ENCODE measurements around the gene GSAP. TPM values are rescaled to one million over a fixed set of nuclear protein-coding genes. Genes with fewer than 3 reads are reported as not detected.

GSAP gene
- total and polyA plus RNA-seq, 5 donors from 2014 or later = 1.1 to 6.8 (median 3.2) TPM

GRCh38 chr7:77378584-77378983 is 37.6 kb downstream of the GSAP start:
- no peak for ATAC-seq (ENCODE audit: low read depth in 2 of 2)
- Mint-ChIP-seq H3K9me3 (peaks cover 0 to 3% (median 0%) of the 10 kb centered on the region in 7 donors), H3K27ac (no peak overlapping the region), H3K27me3 (peaks cover 18% of the 10 kb centered on the region), H3K4me1 (peaks cover 0 to 2% (median 0%) of the 10 kb centered on the region in 4 donors), H3K36me3 (peaks cover 36% of the 10 kb centered on the region), H3K4me3 (no peak overlapping the region)
- H3K27ac ChIP-seq (ENCODE audit: insufficient read depth, low read length, poor library complexity, severe bottlenecking) = no peak overlapping the region
- DNase-seq = no peak
- no peak overlapping the region for H3K4me3 ChIP-seq (ENCODE audit: low read depth, low read length)
- H3K36me3 ChIP-seq (ENCODE audit: control insufficient read depth, insufficient read depth, low read length) = no peaks in the 10 kb centered on the region
- no peaks in the 10 kb centered on the region for H3K9me3 ChIP-seq (ENCODE audit: control insufficient read depth in 2 of 2, low read length in 2 of 2)
- H3K27me3 ChIP-seq (ENCODE audit: control insufficient read depth, insufficient read depth, low read length) = peaks cover 8% of the 10 kb centered on the region
- H3K4me1 ChIP-seq (ENCODE audit: control insufficient read depth, insufficient read depth, low read length, poor library complexity, severe bottlenecking) = no peaks in the 10 kb centered on the region

- peaks cover 2% of the 10 kb centered on the region for H3K27me3 ChIP-seq (ENCODE audit: control insufficient read depth, insufficient read depth, low read length)
- DNase-seq (no peak), ATAC-seq (ENCODE audit: low read depth in 2 of 2) (no peak)
- H3K4me3 Mint-ChIP-seq = no peak overlapping the region
- no peaks in the 10 kb centered on the region for H3K4me1 ChIP-seq (ENCODE audit: control insufficient read depth, insufficient read depth, low read length, poor library complexity, severe bottlenecking)
- peaks cover 0 to 8% (median 0%) of the 10 kb centered on the region in 7 donors for H3K9me3 Mint-ChIP-seq
- peaks cover 11% of the 10 kb centered on the region for H3K27me3 Mint-ChIP-seq
- peaks cover 23% of the 10 kb centered on the region for H3K36me3 Mint-ChIP-seq
- no peak overlapping the region for H3K27ac Mint-ChIP-seq
- H3K36me3 ChIP-seq (ENCODE audit: control insufficient read depth, insufficient read depth, low read length) = no peaks in the 10 kb centered on the region
- no peak overlapping the region for H3K4me3 ChIP-seq (ENCODE audit: low read depth, low read length)
- H3K4me1 Mint-ChIP-seq = no peaks in the 10 kb centered on the region
- no peak overlapping the region for H3K27ac ChIP-seq (ENCODE audit: insufficient read depth, low read length, poor library complexity, severe bottlenecking)
- H3K9me3 ChIP-seq (ENCODE audit: control insufficient read depth in 2 of 2, low read length in 2 of 2) = no peaks in the 10 kb centered on the region
These were observed 45.5 kb downstream of the GSAP start for GRCh38 chr7:77370606-77371005.

DNA sequence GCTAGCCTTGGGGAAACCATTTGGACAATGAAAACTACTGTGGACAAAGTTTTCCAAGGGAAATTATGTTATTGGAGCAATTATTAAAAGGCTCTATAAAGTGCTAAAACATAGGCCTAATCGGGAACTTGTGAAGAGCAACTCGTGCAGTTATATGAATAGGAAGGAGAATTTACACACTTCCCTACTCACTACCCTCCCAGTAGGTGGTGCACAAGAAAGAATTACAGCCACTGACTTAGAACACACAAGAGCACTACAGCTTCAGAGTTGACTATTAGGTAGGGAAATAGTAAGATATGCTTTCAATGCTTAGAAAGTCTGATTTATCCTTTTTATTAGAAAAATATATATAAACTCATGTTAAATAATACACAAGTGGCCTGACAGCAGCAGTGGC is 47.2 kb downstream of the GSAP start:
- H3K36me3 Mint-ChIP-seq = peaks cover 15% of the 10 kb centered on the region
- no peak for DNase-seq
- H3K27me3 Mint-ChIP-seq = peaks cover 9% of the 10 kb centered on the region
- Histone ChIP-seq H3K4me1 (ENCODE audit: control insufficient read depth, insufficient read depth, low read length, poor library complexity, severe bottlenecking) (no peaks in the 10 kb centered on the region), H3K27me3 (ENCODE audit: control insufficient read depth, insufficient read depth, low read length) (peaks cover 2% of the 10 kb centered on the region), H3K4me3 (ENCODE audit: low read depth, low read length) (no peak overlapping the region), H3K27ac (ENCODE audit: insufficient read depth, low read length, poor library complexity, severe bottlenecking) (no peak overlapping the region), H3K9me3 (ENCODE audit: control insufficient read depth in 2 of 2, low read length in 2 of 2) (no peaks in the 10 kb centered on the region), H3K36me3 (ENCODE audit: control insufficient read depth, insufficient read depth, low read length) (no peaks in the 10 kb centered on the region)
- peaks cover 0 to 8% (median 0%) of the 10 kb centered on the region in 7 donors for H3K9me3 Mint-ChIP-seq
- no peak for ATAC-seq (ENCODE audit: low read depth in 2 of 2)
- no peak overlapping the region for H3K4me3 Mint-ChIP-seq
- peaks cover 0 to 2% (median 0%) of the 10 kb centered on the region in 4 donors for H3K4me1 Mint-ChIP-seq
- H3K27ac Mint-ChIP-seq = no peak overlapping the region

DNA sequence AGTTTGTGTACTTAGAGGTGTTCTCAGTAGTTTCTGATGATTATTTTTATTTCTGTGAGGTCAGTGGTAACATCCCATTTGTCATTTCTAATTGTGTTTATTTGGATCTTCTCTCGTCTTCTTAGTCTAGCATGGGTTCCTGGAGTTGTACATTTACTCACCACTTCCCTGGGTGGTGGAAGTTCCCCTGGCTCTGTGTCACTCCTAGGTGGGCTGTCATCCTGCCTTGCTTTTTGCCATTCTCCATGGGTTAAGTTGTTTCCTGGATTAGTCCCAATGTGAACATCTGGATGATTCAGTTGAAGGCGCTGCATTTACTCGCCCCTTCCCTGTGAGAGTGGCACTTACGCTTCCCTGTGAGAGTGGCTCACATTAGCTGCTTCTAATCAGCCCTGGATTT is 48.2 kb downstream of the GSAP start:
- H3K27me3 ChIP-seq (ENCODE audit: control insufficient read depth, insufficient read depth, low read length) = peaks cover 2% of the 10 kb centered on the region
- H3K4me3 Mint-ChIP-seq = no peak overlapping the region
- H3K36me3 ChIP-seq (ENCODE audit: control insufficient read depth, insufficient read depth, low read length) = no peaks in the 10 kb centered on the region
- H3K4me1 Mint-ChIP-seq = peaks cover 0 to 2% (median 0%) of the 10 kb centered on the region in 4 donors
- no peaks in the 10 kb centered on the region for H3K4me1 ChIP-seq (ENCODE audit: control insufficient read depth, insufficient read depth, low read length, poor library complexity, severe bottlenecking)
- peaks cover 9% of the 10 kb centered on the region for H3K27me3 Mint-ChIP-seq
- H3K36me3 Mint-ChIP-seq = peaks cover 13% of the 10 kb centered on the region
- no peak for DNase-seq
- no peak for ATAC-seq (ENCODE audit: low read depth in 2 of 2)
- H3K9me3 ChIP-seq (ENCODE audit: control insufficient read depth in 2 of 2, low read length in 2 of 2) = no peaks in the 10 kb centered on the region
- no peak overlapping the region for H3K27ac Mint-ChIP-seq
- H3K4me3 ChIP-seq (ENCODE audit: low read depth, low read length) = no peak overlapping the region
- H3K27ac ChIP-seq (ENCODE audit: insufficient read depth, low read length, poor library complexity, severe bottlenecking) = no peak overlapping the region
- peaks cover 0 to 8% (median 0%) of the 10 kb centered on the region in 7 donors for H3K9me3 Mint-ChIP-seq

GRCh38 chr7:77362905-77363304 is 53.2 kb downstream of the GSAP start:
- H3K27me3 Mint-ChIP-seq = peaks cover 4% of the 10 kb centered on the region
- no peaks in the 10 kb centered on the region for H3K9me3 ChIP-seq (ENCODE audit: control insufficient read depth in 2 of 2, low read length in 2 of 2)
- no peaks in the 10 kb centered on the region for H3K36me3 ChIP-seq (ENCODE audit: control insufficient read depth, insufficient read depth, low read length)
- peaks cover 20% of the 10 kb centered on the region for H3K36me3 Mint-ChIP-seq
- peak overlapping the region in 1 of 3 donors; percentile 4 for H3K27ac Mint-ChIP-seq
- H3K27me3 ChIP-seq (ENCODE audit: control insufficient read depth, insufficient read depth, low read length) = peaks cover 2% of the 10 kb centered on the region
- ATAC-seq (ENCODE audit: low read depth in 2 of 2) (no peak), DNase-seq (no peak)
- H3K4me3 Mint-ChIP-seq = no peak overlapping the region
- H3K9me3 Mint-ChIP-seq = peaks cover 0 to 8% (median 0%) of the 10 kb centered on the region in 7 donors
- H3K4me3 ChIP-seq (ENCODE audit: low read depth, low read length) = no peak overlapping the region
- no peaks in the 10 kb centered on the region for H3K4me1 ChIP-seq (ENCODE audit: control insufficient read depth, insufficient read depth, low read length, poor library complexity, severe bottlenecking)
- H3K27ac ChIP-seq (ENCODE audit: insufficient read depth, low read length, poor library complexity, severe bottlenecking) = no peak overlapping the region
- peaks cover 0 to 2% (median under 1%) of the 10 kb centered on the region in 4 donors for H3K4me1 Mint-ChIP-seq

DNA sequence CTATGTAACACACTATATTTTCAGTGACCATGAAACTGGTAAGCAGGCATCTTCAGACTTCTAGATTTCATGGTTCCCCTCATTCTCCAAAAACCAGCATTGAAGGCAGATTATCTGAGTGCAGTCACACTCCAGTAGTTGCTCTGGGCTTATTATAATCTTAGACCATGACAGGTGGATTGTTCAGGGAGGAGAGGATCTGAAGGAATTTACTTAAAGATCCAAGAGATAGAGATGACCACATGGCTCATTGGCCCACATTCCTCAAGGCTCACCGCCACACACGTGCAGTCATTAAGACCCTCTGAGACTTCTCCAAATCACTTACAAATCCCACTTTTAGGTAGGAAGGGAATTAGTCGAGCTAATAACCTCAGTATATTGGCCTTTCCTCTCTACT is 55.2 kb downstream of the GSAP start:
- Mint-ChIP-seq H3K36me3 (peaks cover 14% of the 10 kb centered on the region), H3K27me3 (peaks cover 9% of the 10 kb centered on the region), H3K4me1 (peaks cover 0 to 12% (median 3%) of the 10 kb centered on the region in 4 donors), H3K9me3 (no peaks in the 10 kb centered on the region), H3K4me3 (no peak overlapping the region), H3K27ac (no peak overlapping the region)
- no peaks in the 10 kb centered on the region for H3K36me3 ChIP-seq (ENCODE audit: control insufficient read depth, insufficient read depth, low read length)
- no peak for ATAC-seq (ENCODE audit: low read depth in 2 of 2)
- no peak overlapping the region for H3K27ac ChIP-seq (ENCODE audit: insufficient read depth, low read length, poor library complexity, severe bottlenecking)
- H3K27me3 ChIP-seq (ENCODE audit: control insufficient read depth, insufficient read depth, low read length) = no peaks in the 10 kb centered on the region
- no peak for DNase-seq
- H3K4me3 ChIP-seq (ENCODE audit: low read depth, low read length) = no peak overlapping the region
- H3K9me3 ChIP-seq (ENCODE audit: control insufficient read depth in 2 of 2, low read length in 2 of 2) = no peaks in the 10 kb centered on the region
- H3K4me1 ChIP-seq (ENCODE audit: control insufficient read depth, insufficient read depth, low read length, poor library complexity, severe bottlenecking) = no peaks in the 10 kb centered on the region

DNA sequence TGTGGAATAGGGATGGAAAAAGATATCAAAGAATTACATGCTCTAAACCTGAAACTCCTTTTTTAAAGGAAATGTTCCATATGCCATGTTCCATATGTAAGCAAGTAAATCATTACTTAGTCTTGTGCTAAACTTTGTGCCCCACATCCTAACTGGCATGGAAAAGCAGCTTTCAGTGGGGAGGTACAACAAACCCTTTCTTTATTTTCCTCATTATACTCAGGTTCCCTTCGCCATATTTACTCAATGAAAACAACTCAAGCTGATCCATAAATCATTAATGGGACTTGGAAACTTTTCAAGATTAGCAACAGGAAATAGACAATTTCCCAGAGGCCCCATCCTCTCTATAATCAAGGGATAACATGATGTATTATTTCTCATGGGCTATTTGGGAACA is 56.0 kb downstream of the GSAP start:
- Histone ChIP-seq H3K4me3 (ENCODE audit: low read depth, low read length) (no peak overlapping the region), H3K36me3 (ENCODE audit: control insufficient read depth, insufficient read depth, low read length) (no peaks in the 10 kb centered on the region), H3K27ac (ENCODE audit: insufficient read depth, low read length, poor library complexity, severe bottlenecking) (no peak overlapping the region), H3K4me1 (ENCODE audit: control insufficient read depth, insufficient read depth, low read length, poor library complexity, severe bottlenecking) (peaks cover 2% of the 10 kb centered on the region), H3K27me3 (ENCODE audit: control insufficient read depth, insufficient read depth, low read length) (no peaks in the 10 kb centered on the region), H3K9me3 (ENCODE audit: control insufficient read depth in 2 of 2, low read length in 2 of 2) (no peaks in the 10 kb centered on the region)
- peak overlapping the region in 1 of 3 donors; percentile 2 for H3K27ac Mint-ChIP-seq
- no peaks in the 10 kb centered on the region for H3K9me3 Mint-ChIP-seq
- peaks cover 9% of the 10 kb centered on the region for H3K27me3 Mint-ChIP-seq
- no peak overlapping the region for H3K4me3 Mint-ChIP-seq
- H3K4me1 Mint-ChIP-seq = peaks cover 2 to 15% (median 8%) of the 10 kb centered on the region in 4 donors
- ATAC-seq (ENCODE audit: low read depth in 2 of 2) = no peak
- no peak for DNase-seq
- peaks cover 14% of the 10 kb centered on the region for H3K36me3 Mint-ChIP-seq

GRCh38 chr7:77359599-77359998 is 56.5 kb downstream of the GSAP start:
- Histone ChIP-seq H3K4me1 (ENCODE audit: control insufficient read depth, insufficient read depth, low read length, poor library complexity, severe bottlenecking) (peaks cover 7% of the 10 kb centered on the region), H3K27ac (ENCODE audit: insufficient read depth, low read length, poor library complexity, severe bottlenecking) (no peak overlapping the region), H3K27me3 (ENCODE audit: control insufficient read depth, insufficient read depth, low read length) (no peaks in the 10 kb centered on the region), H3K36me3 (ENCODE audit: control insufficient read depth, insufficient read depth, low read length) (no peaks in the 10 kb centered on the region), H3K9me3 (ENCODE audit: control insufficient read depth in 2 of 2, low read length in 2 of 2) (no peaks in the 10 kb centered on the region), H3K4me3 (ENCODE audit: low read depth, low read length) (no peak overlapping the region)
- Mint-ChIP-seq H3K27me3 (peaks cover 9% of the 10 kb centered on the region), H3K4me3 (no peak overlapping the region), H3K9me3 (no peaks in the 10 kb centered on the region), H3K36me3 (peaks cover 14% of the 10 kb centered on the region), H3K4me1 (peaks cover 7 to 20% (median 13%) of the 10 kb centered on the region in 4 donors), H3K27ac (no peak overlapping the region)
- no peak for DNase-seq
- ATAC-seq (ENCODE audit: low read depth in 2 of 2) = no peak
